Gastrocnemius medialis (tissue), 4 donors: ENCODE measurements around the gene C11orf86.

ENCODE experiments used
- POLR2A ChIP-seq, 2 donors: fragments of 450-650 bp; IDR thresholded peaks; one replicate each; pipeline ENCODE4 v1.6.1; 2017; ENCODE audit warnings: antibody characterized with exemption in 2 of 2, mild to moderate bottlenecking in 2 of 2, moderate library complexity in 2 of 2
- TF ChIP-seq, protein P1 (sequence below), 5 experiments: fragments of 450-650 bp in 3 of 5; fragments of 200-600 bp in 2 of 5; sonication (generic) in 2 of 5; IDR thresholded peaks in 4 of 5; conservative IDR thresholded peaks in 1 of 5; 1 replicate in 4 of 5; 2 replicates in 1 of 5; pipeline ENCODE4 v1.5.1; 2016 to 2019; ENCODE audit warnings: antibody characterized with exemption in 5 of 5, mild to moderate bottlenecking in 3 of 5, moderate library complexity in 3 of 5

DNA sequence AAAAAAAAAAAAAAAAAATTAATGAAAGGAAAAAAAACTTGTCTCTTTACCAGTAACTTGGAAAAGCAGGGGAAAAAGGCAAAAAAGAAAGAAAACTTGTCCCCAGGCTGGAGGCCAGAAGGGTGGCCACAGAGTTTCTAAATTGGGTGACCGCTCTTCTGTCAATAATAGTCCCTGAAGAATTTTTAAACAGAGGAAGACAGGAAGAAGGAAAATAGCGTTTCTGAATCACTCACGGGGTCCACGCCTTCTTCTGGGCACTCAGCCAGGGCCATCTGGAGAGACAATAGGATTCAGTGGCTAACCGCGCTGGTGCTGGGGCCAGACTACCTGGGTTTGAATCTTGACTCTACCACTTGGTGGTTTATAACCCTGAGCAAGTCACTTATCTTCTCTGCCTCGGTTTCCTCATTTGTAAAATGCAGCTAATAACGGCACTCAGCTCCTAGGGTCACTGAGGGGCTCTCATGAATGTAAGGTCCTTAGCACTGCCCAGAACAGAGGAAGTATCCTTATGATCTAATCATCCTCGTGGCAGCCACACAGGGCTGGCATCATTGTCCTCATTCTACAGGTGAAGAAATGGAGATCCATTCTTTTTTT, 7.0 kb downstream of the C11orf86 start:
- TF ChIP-seq, protein P1, sequence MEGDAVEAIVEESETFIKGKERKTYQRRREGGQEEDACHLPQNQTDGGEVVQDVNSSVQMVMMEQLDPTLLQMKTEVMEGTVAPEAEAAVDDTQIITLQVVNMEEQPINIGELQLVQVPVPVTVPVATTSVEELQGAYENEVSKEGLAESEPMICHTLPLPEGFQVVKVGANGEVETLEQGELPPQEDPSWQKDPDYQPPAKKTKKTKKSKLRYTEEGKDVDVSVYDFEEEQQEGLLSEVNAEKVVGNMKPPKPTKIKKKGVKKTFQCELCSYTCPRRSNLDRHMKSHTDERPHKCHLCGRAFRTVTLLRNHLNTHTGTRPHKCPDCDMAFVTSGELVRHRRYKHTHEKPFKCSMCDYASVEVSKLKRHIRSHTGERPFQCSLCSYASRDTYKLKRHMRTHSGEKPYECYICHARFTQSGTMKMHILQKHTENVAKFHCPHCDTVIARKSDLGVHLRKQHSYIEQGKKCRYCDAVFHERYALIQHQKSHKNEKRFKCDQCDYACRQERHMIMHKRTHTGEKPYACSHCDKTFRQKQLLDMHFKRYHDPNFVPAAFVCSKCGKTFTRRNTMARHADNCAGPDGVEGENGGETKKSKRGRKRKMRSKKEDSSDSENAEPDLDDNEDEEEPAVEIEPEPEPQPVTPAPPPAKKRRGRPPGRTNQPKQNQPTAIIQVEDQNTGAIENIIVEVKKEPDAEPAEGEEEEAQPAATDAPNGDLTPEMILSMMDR (IDR thresholded peaks at IDR 0.05 in 4 of 5, conservative IDR thresholded peaks at IDR 0.05 in 1 of 5) = no peak
- no peak for TF ChIP-seq POLR2A (IDR thresholded peaks at IDR 0.05)
